GM18505 (cell line): ENCODE measurements around the gene MAD1L1.
"Not testable (repeated sequence)": the region's sequence is repeated elsewhere in the genome, so short reads cannot be mapped to it uniquely, and the experiment has no call there.

Experiments
- ATAC-seq: cut with Tn5 transposase; IDR thresholded peaks from one replicate; pipeline ENCODE4 v1.9.1; 2021; ENCODE audit not compliant: unreplicated experiment
- POLR2A ChIP-seq: IDR thresholded peaks from 4 replicates; pipeline ENCODE4 v1.6.1; 2011; ENCODE audit warnings: borderline replicate concordance; ENCODE audit not compliant: insufficient read depth, insufficient read length; ENCODE audit errors: extremely low read depth

MAD1L1 gene

DNA sequence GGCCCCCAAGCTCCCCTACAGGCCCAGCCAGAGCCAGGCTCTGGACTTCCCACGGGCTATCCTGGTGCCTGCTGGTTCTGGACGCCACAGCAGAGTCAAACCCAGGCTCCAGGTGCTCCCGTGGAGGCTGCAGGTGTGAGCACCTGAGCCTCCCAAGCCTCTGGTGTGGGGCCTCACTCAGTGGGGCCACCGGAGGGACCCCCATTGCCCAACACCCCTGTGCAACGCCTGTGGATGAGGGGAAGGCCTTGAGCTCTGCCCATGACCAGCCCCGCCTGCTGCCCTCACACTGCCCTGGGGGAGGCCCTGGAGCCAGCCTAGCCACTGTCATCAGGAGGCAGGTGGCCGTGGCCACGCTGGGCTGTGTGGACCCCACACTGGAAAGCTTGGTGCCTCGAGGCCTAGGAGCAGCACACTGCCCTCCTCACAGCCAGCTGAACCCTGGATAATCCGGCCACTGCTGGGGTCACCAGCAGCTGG is 229.3 kb downstream of the MAD1L1 start:
- TF ChIP-seq POLR2A = no peak
- ATAC-seq = no peak

DNA sequence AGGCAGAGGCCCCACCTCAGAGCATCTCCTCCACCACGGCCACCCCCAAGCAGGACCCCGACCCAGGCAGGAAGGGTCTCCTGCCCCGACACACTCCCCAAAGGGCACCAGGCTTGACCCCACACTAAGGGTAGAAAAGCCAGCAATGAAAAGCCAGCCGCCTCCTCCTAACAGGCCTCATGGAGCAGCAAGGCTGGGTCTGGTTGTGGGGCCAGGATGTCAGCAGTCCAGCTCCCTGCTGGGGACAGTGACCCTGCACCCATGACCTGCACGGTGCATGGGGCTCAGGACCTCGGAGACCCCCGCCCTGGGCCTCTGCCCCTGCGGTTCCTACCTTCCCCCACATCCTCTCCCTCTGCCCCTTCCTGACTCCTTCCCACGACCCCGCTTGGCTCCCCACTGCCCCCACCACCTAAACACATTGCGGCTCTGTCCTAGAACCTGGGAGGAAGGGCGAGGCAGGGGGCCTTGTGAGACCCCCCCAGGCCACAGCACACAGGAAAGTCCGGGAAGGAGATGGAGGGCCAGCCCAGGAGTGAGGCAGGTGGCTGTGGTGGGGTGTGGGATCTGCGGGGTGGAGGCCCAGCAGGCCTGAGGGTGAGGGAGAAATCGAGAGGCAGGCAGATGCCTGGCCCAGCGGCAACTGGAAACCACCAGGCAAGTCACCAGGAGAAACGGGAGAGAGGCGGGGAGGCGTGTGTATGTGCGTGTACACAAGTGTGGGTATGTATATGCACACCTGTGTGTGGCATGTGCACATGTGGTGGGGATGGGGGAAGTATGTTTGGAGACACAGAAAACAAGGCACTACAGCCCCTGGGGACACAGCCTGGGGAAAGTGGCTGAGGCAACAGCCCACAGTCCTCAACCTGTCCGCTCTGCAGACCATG is 229.9 kb downstream of the MAD1L1 start:
- no peak for ATAC-seq
- no peak for TF ChIP-seq POLR2A

DNA sequence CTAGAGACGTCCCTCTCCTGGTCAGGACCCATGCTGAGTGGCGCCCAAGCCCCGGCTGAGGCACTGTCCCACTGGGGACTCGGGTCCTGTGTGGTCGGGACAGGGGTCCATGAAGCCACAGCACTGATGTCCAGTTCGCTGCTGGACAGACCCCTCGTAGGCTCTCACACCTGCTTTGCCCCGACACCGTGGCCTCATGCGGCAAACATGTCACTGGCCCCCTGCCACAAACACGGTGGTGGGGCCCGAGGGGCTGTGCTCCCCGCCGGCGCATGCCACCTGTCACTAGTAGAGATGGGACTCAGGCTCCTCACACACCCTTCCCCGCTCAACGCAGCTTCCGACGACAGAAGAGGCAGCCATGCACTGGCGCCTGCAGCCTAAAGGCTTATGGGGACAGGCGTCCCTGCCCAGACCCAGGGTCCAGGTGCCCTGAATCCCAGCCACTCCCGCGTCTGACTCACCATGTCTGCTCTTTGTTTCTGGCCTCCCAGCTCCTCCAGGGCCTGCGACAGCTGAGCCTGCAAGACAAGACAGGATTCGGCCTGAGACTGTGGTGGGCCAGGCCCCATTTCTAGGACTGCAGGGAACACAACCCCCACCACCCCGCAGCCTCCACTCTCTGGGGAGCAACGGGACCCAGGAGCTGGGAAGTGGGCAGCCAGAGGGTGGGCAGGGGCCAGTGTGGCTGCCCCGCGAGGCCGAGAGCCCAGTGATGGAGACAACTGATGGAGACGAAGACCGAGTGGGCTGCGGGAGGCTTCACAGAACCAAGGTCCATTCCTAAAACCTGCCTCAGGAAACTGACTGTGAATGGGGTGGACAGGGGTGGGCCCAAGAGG is 230.9 kb downstream of the MAD1L1 start:
- ATAC-seq = no peak
- TF ChIP-seq POLR2A = no peak

DNA sequence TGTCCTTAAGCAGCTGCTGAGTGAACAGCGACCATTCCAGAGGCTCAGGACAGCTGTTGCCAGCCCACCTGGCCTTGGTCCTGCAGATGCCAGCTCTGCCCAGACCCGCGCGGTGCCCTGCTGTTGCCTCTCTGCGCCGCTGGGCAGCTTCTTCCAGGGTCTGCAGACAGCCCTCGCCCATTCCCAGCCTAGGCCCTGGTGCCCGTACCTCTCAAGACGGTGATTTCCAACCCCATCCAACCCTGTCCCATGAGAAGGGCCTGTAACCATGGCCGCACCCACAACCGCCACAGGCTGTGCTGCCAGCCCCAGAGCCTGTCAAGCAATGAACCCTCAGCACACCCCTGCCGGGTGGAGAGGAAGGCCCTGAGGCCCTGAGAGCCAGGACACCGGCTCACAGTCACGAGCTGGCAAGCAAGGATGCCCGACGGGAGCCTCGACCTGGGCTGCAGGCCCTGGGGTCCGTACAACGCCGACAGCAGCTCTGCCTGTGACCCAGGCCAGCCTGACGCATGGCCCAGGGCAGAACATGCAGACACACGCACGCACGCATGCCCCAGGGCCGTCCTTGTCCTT is 231.9 kb downstream of the MAD1L1 start:
- TF ChIP-seq POLR2A = no peak
- ATAC-seq = no peak

DNA sequence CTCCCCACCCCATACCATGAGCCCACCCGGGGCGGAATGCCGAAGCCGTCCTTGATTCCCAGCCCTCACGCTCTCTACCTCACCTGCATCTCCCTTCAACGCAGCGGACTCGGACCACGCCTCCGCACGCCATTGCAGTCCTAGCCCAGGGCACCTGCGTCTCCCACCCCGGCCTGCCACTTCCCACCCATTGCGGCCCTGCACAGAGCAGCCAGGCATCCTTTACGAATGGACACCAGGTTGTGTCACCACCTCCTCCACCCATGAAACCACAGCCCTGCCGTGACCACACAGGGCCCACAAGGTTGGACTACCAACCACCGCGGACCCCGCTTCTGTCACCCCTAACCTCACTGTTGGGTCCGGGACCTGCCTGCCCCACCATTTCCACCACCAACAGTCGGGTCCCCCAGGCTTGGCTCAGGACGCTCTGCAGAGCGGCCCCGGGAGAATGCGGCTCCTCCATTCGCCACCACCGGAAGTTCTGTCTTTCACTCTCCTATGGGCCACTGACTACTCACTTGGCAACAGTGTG is 232.5 kb downstream of the MAD1L1 start:
- no peak for ATAC-seq
- TF ChIP-seq POLR2A = no peak

DNA sequence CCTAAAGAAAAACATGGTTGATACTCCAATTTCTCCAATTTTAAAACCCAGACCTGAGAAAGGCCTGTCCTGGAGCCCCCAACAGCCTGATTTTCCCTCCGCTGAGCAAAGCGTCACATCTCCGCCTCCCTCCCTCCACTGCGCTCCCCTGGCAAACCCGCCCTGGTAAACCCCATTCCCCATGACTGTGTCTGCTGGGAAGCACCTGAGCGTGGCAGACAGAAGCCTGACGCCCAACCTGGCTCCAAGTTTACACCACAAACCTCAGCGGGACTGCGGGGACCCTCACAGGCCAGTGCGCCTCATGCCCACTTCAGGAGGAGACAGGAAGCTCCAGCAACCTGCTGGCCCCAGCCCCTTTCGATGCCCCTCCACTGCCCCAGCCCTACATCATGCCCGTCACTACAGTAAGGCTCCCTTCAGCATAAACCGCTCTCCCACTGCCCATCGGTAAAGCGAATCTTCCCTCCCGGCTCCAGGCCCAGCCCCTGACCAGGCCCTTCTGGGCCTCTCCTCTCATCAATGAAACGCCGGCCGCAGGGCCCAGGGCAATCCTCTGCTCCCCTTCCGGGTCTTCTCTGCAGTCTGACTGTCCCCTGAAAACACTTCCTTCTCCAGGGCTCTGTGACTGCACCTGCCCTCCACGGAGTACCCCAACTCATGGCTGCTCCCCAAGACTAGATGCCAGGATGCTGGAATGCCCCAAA is 233.3 kb downstream of the MAD1L1 start:
- ATAC-seq = no peak
- TF ChIP-seq POLR2A = no peak

DNA sequence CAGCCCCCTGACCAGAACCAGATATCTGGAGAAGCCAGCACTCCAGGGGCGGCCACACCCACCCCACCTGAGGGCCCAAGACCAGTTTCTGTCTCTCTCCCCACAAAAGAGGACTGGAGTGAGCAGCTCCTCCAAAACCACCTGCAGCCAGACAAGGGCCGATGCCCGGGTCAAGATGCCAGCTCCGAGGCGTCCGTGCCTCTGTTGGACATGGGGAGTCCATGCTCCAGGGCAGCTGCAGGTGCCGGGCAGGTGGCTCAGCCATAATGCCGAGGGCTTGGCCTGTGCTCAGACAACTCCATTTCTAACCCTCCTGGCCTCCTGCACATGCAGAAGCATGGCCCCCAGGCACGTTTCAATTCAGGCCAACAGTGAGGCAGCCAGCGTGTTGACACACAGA is 234.6 kb downstream of the MAD1L1 start:
- no peak for TF ChIP-seq POLR2A

DNA sequence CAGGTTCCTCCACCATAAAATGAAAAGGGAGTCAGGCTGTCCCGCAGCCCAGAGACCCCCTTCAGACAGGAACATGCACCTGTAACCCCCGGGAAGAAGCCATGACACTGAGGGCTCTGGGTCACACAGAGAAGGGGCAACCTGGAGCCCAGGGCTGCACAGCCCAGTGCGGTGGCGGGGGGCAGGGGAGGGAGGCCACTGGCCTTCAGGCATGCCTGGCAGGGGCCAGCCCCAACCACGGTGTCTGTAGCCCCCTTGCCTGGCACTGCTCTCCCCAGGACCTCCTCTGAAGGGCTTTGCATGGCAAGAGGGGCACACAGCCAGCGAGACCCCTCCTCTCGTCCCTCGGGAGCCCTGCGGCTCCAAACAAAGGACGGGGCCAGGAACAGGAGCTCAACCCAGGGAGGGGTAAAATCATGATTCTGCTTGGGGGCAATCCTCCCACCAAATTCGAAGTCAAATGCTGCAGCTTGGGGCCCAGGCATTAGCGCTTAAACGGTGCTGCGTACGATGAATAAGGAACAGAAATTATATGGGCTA is 235.1 kb downstream of the MAD1L1 start:
- ATAC-seq = no peak
- no peak for TF ChIP-seq POLR2A

More for the DNA sequence above, 234.6 kb downstream of the MAD1L1 start:
- ATAC-seq = no peak

DNA sequence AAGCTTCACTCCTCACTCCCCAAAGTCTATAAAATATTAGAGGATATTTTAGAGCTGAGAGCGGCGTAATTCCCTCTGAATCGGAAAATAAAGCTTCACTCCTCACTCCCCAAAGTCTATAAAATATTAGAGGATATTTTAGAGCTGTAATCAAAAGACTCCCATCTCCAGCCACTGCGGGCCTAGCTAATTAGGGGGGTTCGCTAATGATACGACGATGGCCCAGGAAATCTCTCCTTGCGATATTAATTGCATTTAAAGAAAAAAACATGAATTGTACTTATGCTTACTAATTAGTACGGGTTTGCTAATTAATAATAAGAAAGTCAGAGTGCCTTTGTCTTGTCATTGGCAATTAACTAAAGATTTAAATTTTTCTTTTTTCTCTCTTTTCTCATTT is 235.9 kb downstream of the MAD1L1 start:
- TF ChIP-seq POLR2A = no peak
- no peak for ATAC-seq

DNA sequence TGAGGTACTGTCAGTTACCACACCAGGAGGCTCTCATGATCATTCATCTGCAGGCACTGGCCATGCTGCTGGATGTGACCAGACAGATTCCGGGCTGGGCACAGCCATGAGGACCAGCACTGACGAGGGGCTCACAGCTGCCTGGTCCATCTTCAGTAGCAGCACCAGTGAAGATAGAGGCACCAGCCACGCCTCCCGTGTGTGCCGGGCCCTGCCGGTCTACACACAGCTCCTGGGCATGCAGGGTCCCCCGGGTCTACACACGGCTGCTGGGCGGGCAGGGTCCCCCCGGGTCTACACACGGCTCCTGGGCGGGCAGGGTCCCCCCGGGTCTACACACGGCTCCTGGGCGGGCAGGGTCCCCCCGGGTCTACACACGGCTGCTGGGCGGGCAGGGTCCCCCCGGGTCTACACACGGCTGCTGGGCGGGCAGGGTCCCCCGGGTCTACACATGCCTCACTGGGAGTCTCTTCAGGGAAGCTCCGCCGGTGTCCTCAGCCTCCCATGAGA is 236.8 kb downstream of the MAD1L1 start:
- not testable (repeated sequence) for ATAC-seq

DNA sequence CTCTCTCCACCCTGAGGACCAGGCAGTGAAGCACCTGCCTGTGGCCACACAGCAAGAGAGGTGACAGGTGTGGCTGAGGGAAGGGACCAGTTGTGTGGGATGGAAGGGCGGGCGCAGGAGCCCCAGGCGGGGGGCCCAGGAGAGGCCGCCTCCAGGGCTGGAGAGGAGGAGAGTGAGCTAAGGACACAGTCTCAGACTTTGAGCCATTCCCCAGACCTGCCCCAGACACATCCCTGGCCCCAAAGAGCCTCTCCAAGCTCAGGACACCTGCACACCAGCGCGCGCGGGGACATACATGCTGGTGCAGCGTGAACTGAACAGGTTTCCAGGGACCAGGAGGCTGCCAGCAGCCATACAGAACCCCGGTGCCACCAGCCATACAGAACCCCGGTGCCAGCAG is 237.3 kb downstream of the MAD1L1 start:
- no peak for TF ChIP-seq POLR2A
- no peak for ATAC-seq

DNA sequence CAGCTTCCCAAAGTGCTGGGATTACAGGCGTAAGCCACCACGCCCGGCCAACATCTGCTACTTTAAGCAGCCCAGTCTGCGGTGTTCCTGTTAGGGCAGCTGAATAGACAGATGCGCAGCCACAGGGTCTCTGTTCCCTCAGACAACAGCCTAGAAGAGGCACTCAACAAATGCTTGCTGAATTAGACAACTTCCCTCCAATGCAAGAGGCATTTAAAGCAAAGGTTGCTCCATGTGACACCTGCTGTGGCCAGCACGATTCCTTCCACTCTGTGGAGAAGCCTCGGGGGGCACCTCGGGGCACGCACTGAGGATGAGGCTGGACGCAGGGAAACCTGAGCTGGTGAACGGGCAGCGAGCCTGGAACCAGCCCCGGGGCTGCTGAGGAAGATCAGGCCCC is 237.8 kb downstream of the MAD1L1 start:
- ATAC-seq = no peak

DNA sequence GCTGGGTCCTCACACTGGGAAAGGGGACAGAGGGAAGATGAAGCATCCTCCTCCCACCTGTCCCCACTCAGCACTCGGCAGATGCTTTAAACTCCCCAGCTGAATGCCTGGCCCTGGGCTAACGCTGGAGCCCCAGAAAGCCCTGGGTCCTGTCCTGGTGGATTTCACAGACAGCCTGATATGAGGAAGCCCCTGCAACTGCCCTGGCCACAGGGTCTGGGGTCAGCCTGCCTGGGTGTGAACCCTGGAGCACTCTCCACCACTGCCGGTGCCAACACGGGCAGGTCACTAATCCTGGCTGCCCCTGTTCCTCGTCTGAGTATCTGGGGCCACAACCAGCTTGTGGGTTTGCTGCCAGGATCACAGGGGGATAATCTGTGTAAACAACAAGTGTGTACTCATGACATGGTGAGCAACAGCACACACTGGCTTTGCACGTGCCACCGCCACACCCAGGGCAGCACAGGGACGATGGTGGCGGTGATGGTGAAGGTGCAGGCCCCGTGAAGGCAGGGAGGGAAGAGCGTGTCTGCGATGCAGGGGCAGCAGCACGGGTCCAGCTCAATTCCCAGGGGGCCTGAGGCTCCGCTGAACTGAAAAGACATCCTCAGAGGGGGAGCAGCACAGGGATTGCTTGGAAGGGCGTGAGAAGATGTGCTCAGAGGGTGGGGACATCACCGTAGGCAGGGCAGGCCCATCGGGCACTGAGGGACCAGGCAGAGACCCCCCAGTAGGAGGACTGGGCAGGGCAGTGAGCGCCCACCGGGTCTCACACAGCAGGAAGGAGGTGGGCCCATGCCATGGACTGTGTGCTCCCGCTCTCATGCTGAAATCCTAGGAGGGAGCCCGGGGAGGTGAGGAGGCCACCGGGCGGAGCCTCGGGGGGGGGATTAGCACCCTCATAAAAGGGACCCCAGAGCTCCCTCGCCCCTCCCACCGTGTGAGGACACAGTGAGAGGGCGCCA is 238.7 kb downstream of the MAD1L1 start:
- no peak for TF ChIP-seq POLR2A
- ATAC-seq = no peak

More for the DNA sequence above, 237.8 kb downstream of the MAD1L1 start:
- TF ChIP-seq POLR2A = no peak
